NCI-H1092 (cell line): ENCODE measurements around the gene MUC5AC.

ENCODE experiments used
- DNase-seq: peaks from one replicate; lab custom pipeline; 2025; lab: John Stamatoyannopoulos, UW

MUC5AC gene

GRCh38 chr11:1121331-1121812 lies 36.4 kb upstream of the MUC5AC start:
- no peak for DNase-seq

DNA sequence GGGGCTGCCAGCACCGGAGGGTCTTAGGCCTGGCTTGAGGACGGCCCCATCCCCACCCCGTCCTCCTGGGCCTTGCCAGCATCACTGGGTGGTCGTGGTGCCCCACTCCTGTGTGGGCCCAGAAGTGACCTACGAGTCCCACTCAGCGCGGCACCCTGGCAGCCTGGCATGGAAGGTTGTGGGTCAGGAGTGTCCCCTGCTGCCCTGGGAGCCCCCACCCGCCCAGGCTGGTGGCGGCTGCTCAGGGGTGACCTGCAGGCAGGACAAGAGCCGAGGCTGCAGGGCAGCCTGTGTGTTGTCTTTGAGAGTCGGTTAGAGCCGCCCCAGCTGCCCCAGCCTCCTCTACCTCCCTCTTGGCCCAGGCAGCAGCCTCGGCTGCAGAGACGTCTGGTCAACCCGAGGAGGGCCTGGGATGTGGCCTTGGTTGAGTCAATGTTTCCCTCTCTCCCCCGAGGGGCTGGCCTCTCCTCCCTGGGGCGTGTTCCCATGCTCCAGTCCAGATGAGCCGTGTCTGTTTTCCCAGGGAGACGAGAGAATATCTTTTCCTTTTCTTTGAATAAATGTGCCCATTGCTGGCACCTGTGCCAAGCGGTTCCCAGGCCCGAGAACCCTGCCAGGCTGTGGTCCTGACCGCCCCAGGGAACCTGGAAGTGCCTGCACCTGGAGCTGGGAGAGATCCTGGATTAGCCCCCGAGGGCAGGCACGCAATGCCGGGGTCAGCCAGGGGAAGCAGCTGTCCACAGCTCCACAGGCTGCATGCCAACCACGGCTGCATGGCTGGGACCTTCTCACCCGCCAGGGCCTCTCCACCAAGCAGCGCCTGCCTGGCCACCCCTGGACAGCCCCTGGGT lies 35.7 kb upstream of the MUC5AC start:
- DNase-seq = no peak

GRCh38 chr11:1122664-1123002 lies 35.1 kb upstream of the MUC5AC start:
- DNase-seq = no peak

- DNase-seq = no peak
Observed at GRCh38 chr11:1123970-1124369, 33.8 kb upstream of the MUC5AC start.

DNA sequence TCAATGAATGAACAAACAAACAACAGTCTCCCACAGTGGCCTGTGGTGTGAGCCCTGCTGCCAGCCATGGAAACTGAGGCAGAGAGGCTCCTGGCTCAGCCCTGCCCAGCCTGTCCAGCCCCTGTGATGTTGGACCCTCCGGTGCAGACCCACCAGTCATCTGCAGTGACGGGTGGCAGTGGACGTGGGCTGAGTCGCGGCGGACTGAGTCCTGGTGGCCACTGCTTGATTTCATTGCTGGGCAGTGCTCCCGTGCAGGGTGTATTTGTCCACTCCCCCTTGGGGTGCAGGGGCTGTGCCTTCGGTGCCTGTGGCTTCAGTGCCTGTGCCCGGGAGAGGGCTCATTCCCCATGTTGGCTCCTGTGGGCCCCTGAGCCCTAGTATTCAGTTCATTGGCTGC lies 31.9 kb upstream of the MUC5AC start:
- no peak for DNase-seq

DNA sequence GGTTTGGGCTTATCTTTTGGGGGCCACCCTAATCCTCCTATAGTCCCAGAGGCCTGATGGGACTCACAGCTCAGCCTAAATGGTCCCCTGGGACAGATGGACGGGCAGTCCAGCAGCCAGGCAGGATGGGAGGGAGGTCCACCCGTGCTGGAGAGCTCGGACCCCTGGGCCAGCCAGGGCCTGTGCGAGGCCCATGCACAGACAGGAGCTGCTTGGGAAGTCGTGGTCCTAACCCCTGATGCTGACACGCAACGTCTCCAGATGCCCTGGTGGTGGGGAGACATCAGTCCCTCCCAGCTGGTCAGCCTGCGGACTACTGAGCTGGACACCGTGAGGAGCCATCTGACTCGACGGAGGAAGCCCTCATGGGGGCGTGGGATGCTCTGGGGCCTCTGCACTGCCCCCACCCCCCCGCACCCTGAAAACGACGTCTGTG lies 31.2 kb upstream of the MUC5AC start:
- no peak for DNase-seq

DNA sequence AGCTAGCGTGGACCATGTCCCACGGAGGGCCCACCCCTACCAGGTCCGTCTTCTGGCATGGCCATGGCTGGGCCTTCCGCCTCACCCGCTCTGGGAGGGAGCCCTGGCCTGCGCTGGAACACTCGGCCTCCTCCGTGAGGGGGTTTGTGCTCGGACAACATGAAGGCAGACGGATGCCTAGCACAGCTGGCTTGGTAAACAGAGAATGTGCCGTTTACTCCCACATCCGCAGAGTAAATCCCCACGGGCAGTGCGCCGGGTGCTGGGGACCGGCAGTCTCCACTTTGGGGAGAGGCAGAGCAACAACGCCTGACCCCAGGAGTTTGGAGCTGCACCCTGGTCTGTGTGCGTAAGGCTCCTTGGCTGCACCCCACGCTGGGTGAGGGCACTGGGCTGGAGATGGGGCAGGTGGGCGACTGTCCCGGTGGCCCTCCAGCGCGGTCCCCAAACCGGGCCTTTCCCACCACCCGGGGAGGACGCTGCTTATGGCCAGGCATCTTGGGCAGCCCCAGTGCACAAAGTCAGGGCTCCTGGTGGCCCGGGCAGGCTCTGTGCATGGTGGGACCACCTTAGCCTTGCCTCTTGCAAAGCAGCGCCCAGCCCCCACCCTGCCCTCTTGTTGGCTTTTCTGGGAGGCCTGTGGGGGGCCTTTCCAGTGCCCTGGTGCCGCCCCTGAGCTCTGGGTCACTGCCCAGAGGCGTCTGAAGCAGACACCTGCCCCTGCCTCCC lies 30.7 kb upstream of the MUC5AC start:
- DNase-seq = no peak

- no peak for DNase-seq
Observed at GRCh38 chr11:1127664-1128162, 30.0 kb upstream of the MUC5AC start.

DNA sequence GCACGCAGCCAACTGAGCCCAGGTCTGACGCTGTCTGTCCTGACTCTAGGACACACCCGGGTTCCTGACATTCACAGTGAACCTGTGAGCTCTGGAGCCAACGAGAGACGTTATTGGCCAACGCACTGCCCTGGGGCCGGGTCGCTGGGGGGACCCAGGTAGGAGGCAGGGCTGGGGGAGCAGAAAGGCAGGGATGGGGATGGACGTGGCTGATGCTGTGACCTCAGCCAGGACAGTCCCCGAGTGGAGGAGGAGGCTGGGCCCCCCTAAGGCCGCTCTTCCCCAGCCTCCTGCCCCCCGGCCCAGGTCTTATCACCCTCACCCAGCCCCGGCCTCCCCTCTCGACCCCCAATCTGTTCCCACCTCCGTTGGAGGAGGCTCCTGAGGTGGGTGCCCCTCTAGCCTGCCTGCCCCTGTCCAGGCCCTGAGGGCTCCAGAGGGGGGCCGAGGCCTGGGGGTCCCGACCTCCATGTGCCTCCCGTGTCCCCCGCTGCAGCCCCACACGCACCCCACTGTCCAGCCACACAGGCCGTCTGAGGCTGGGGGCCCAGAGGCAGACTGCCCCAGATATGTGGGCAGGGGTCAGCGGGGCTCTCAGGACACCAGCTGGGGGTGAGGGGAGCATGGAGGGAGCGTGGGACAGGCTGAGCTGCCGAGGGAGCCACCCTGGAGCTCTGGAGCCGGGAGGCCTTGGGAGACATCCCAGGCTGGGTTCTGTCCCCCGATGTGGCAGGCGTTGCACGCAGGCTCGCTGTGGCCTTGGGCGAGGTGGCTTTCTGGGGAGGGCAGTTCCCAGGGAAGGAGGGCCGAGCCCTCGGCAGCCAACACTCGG lies 29.2 kb upstream of the MUC5AC start:
- DNase-seq = no peak

GRCh38 chr11:1129143-1129610 lies 28.6 kb upstream of the MUC5AC start:
- no peak for DNase-seq

DNA sequence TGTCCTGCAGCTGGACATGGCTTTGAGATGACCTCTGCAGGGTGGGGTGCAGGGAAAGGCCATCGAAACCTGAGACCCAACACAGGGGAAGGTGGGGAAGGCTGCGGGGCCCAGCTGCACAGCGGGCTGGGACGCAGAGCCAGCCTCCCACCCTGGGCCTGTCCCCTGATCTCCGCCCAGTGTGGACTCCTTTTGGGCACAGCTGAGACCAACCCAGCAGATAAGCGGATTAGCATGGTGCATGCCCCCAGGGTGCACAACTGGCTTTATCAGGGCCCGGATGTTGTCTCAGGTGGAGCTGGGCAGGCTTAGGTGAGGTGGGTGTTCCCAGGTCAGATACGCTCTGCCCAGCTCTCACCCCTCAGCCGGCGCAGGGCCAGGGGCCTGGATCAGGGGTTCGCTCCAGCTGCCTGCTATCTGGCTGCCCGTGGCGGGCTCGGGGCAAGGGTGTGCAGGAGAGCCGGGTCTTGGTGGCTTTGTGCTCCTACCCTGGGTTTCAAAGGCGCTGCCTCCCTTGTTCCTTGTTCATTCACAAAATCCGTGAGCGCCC lies 28.1 kb upstream of the MUC5AC start:
- no peak for DNase-seq

DNA sequence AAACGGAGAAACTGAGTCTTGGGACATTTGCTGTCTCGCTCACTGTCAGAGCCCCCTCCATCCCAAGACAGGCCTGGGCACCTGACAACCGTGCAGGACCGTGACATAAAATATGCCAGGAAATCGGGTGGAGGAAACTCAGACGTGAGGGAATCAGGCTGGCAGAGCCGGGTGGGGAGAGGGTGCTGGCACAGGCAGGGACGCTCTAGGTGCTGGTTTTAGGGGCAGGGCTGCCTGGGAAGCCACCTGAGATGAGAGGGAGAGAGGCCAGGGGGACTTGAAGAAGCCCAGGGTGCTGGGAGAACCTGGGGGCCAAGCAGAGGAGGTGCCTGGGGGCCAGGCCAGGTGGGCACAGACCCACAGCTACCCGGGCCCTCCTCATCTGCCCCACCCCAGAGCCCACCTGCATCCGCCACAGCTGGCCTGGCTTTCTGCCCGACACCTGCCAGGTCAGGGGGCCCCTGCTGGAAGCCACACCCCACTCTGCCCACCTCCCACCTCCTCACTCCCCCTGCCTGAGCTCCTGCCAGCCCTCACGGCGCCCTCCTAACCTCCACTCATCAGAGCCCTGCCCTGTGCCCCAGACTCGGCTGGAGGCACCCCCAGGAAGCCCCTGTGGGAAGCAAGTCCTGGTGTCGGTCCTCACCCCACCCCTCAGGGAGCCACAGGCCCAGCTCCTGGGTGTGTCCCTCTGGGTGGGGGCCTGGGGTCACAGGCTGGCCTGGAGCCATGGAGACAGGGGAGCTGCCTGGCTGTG lies 27.3 kb upstream of the MUC5AC start:
- DNase-seq = peak; percentile 36

DNA sequence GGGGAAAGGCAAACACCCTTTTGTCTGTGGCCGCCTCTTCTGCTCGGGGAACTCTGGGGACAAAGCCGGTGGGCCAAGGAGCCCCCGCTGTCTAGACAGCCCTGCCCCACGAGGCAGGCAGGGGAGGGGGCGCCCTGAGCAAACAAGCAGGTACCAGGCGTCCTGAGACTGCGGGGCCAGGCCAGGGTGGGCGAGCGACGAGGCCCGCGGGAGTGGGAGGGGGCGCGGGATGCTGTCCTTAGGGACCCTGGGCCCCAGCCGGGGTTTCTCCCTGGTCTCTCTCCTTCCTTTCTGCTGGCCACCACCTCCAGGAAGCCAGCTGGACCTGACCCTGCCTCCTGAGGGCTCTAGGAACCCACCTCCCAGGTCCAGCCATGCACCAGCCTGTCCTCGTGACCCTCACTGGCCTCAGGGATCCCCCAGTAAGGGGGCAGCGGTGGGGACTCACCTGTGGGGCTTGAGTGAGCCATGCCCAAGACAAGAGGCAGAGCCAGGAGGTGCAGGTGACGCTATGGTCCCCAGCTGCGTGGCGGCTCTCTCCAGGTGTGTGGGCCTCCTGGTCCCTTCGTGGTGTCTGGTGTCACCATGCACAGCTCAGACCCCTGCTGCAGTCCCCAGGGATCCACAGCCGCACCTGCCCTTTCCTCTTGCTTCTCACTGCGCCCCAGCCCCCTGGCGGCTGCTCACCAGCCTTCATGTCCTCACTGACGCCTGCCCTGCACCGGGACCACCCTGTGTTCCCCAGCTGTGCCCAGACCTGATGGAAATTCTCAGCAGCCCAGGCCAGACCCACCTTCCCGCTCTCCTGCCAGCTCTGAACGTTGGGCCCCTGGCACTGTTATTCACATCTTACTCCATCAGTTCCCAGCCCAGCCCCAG lies 26.5 kb upstream of the MUC5AC start:
- DNase-seq = peak; percentile 47

GRCh38 chr11:1134848-1135445 lies 22.8 kb upstream of the MUC5AC start:
- DNase-seq = no peak

- no peak for DNase-seq
Observed at GRCh38 chr11:1138097-1138496, 19.7 kb upstream of the MUC5AC start.

DNA sequence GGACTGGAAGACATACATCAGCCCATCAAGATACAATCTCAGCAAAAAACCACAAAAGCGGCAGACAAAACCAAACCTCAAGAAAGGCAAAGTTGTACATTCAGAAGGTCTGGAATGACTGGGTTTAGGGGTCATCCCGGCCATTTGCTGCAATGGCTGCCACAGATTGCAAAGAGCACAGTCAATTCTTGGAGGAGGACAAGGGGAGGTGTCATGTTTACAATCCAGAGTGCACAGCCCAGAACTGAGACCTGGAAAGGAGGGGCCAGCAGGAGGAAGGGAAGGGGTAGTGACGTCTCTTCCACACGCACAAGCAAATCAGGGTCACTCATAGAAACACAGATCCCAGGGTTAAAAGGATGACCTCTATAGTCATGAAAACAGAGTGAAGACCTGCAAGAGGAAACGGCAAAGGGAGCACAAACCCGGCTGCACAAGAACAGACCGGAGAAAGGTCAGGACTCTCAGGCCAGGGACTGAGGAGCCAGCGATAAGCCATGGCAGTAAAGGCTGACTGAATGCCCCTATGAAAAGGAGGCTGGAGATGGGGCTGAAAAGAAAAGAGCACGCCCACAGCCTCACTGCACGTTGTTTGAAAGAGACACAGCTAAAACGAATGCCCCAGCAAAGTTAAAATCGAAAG lies 18.2 kb upstream of the MUC5AC start:
- DNase-seq = no peak

- DNase-seq = no peak
Observed at GRCh38 chr11:1140642-1141490, 16.9 kb upstream of the MUC5AC start.

DNA sequence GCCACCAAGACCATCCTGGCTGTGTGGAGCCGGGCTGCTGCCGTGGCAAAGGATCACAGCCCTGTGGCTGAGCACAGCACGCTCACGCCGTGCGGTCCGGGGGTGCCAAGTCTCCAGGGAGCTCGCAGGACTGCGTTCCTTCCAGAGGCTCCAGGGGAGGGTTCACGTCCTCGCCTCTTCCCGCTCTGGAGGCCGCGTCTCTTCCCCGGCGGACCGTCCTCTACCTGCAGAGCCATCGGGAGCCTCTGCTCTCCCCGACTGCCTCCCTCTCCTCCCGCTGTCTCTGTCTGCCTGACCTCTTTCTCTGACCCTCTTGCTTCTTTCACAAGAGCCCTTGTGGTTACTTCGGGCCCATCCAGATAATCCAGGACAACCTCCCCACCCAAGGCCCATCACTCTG lies 11.4 kb upstream of the MUC5AC start:
- no peak for DNase-seq
